ENCODE data around the gene RBMS1. TPM values are rescaled to one million over a fixed set of nuclear protein-coding genes. Genes with fewer than 3 reads are reported as not detected.
A peak's percentile ranks its signal among the peaks of the same experiment; 100 is the strongest.

Gene RBMS1
- total RNA-seq, 1 donor: 121 TPM

- TF ChIP-seq CTCF (IDR thresholded peaks at IDR 0.05; ENCODE audit: insufficient read depth, low read depth, low read length): no peak
- no peak overlapping the region for H3K4me3 ChIP-seq (ENCODE audit: low read depth, low read length)
Measured at GRCh38 chr2:160513120-160513519, 19.5 kb upstream of the RBMS1 start.

GRCh38 chr2:160512491-160512890, 18.9 kb upstream of the RBMS1 start:
- TF ChIP-seq CTCF (IDR thresholded peaks at IDR 0.05; ENCODE audit: insufficient read depth, low read depth, low read length): no peak
- H3K4me3 ChIP-seq (ENCODE audit: low read depth, low read length): no peak overlapping the region
- DNase-seq (ENCODE audit: low read depth): no peak

More at GRCh38 chr2:160513120-160513519, 19.5 kb upstream of the RBMS1 start:
- no peak for DNase-seq (ENCODE audit: low read depth)

- H3K4me3 ChIP-seq (ENCODE audit: low read depth, low read length): no peak overlapping the region
- TF ChIP-seq CTCF (IDR thresholded peaks at IDR 0.05; ENCODE audit: insufficient read depth, low read depth, low read length): no peak
- peak; percentile 68 for DNase-seq (ENCODE audit: low read depth)
Measured at GRCh38 chr2:160510617-160511016, 17.0 kb upstream of the RBMS1 start.

GRCh38 chr2:160509016-160509415, 15.4 kb upstream of the RBMS1 start:
- TF ChIP-seq CTCF (IDR thresholded peaks at IDR 0.05; ENCODE audit: insufficient read depth, low read depth, low read length): no peak
- DNase-seq (ENCODE audit: low read depth): no peak
- no peak overlapping the region for H3K4me3 ChIP-seq (ENCODE audit: low read depth, low read length)

GRCh38 chr2:160507464-160507863, 13.9 kb upstream of the RBMS1 start:
- no peak for TF ChIP-seq CTCF (IDR thresholded peaks at IDR 0.05; ENCODE audit: insufficient read depth, low read depth, low read length)
- DNase-seq (ENCODE audit: low read depth): no peak
- H3K4me3 ChIP-seq (ENCODE audit: low read depth, low read length): no peak overlapping the region

GRCh38 chr2:160507046-160507407, 13.4 kb upstream of the RBMS1 start:
- no peak for DNase-seq (ENCODE audit: low read depth)
- no peak for TF ChIP-seq CTCF (IDR thresholded peaks at IDR 0.05; ENCODE audit: insufficient read depth, low read depth, low read length)
- H3K4me3 ChIP-seq (ENCODE audit: low read depth, low read length): no peak overlapping the region

GRCh38 chr2:160506371-160507045, 12.9 kb upstream of the RBMS1 start:
- no peak for DNase-seq (ENCODE audit: low read depth)
- no peak for TF ChIP-seq CTCF (IDR thresholded peaks at IDR 0.05; ENCODE audit: insufficient read depth, low read depth, low read length)

More at GRCh38 chr2:160506371-160507045, 12.9 kb upstream of the RBMS1 start:
- no peak overlapping the region for H3K4me3 ChIP-seq (ENCODE audit: low read depth, low read length)

Data from fibroblast of villous mesenchyme (primary cell).